Naive thymus-derived CD4-positive, alpha-beta T cell (primary cell): ENCODE data around the gene TNFRSF9. TPM values are rescaled to one million over a fixed set of nuclear protein-coding genes. Genes with fewer than 3 reads are reported as not detected.

ENCODE experiments used
- ATAC-seq: fragments of 150-1000 bp; cut with Tn5 transposase; 2 replicates; pipeline ENCODE4 v1.10.0; 2021; ENCODE audit warnings: mild to moderate bottlenecking, moderate library complexity
- CTCF ChIA-PET: fragments of 350-600 bp; sonication (Branson Sonifier 250); formaldehyde crosslinking; loops from one replicate; lab custom pipeline; 2021; ENCODE audit warnings: antibody characterized with exemption; lab: Charles Lee
- POLR2A ChIA-PET: fragments of 350-600 bp; sonication (Branson Sonifier 250); formaldehyde crosslinking; loops from one replicate; lab custom pipeline; 2021; ENCODE audit warnings: antibody characterized with exemption, inconsistent platforms; lab: Charles Lee
- DNase-seq, 9 donors: peaks; one replicate each; pipeline versions ENCODE4 v3.0.0 to v3.0.0-alpha.2; 2020 to 2022; ENCODE audit warnings: mixed read lengths in 1 of 9
- H3K27ac ChIP-seq: one replicate; pipeline ENCODE4 v1.7.0; 2013; ENCODE audit warnings: mild to moderate bottlenecking, low read depth, low read length, moderate library complexity
- H3K27me3 ChIP-seq, 2 donors: one replicate each; pipeline ENCODE4 v1.7.0; 2013; ENCODE audit warnings: low read length in 2 of 2, mild to moderate bottlenecking in 2 of 2, moderate library complexity in 2 of 2; ENCODE audit not compliant: control insufficient read depth in 2 of 2, insufficient read depth in 2 of 2
- H3K36me3 ChIP-seq, 3 experiments: 1 replicate in 2 of 3; 2 replicates in 1 of 3; pipeline ENCODE4 v1.7.0; 2013; ENCODE audit warnings: low read length in 3 of 3, mild to moderate bottlenecking in 3 of 3, moderate library complexity in 1 of 3; ENCODE audit not compliant: insufficient read depth in 3 of 3, control insufficient read depth in 2 of 3
- H3K4me1 ChIP-seq, 2 donors: one replicate each; pipeline ENCODE4 v1.7.0; 2013; ENCODE audit warnings: low read length in 2 of 2, mild to moderate bottlenecking in 2 of 2, moderate library complexity in 1 of 2; ENCODE audit not compliant: control insufficient read depth in 2 of 2, insufficient read depth in 2 of 2
- H3K4me3 ChIP-seq: 2 replicates; pipeline ENCODE4 v1.7.0; 2013; ENCODE audit warnings: mild to moderate bottlenecking, low read length
- H3K9me3 ChIP-seq, 3 experiments: 1 replicate in 2 of 3; 2 replicates in 1 of 3; pipeline ENCODE4 v1.7.0; 2013; ENCODE audit warnings: low read length in 3 of 3; ENCODE audit not compliant: control insufficient read depth in 2 of 3
- H3K27ac Mint-ChIP-seq, 9 donors: one replicate each; pipeline ENCODE4 v1.8.0; 2020 to 2022; ENCODE audit warnings: mixed read lengths in 9 of 9, mild to moderate bottlenecking in 8 of 9, moderate library complexity in 5 of 9, inconsistent platforms in 2 of 9
- H3K27me3 Mint-ChIP-seq, 5 donors: one replicate each; pipeline ENCODE4 v1.8.0; 2021 to 2022; ENCODE audit warnings: mixed read lengths in 5 of 5, mild to moderate bottlenecking in 1 of 5
- H3K36me3 Mint-ChIP-seq, 5 donors: one replicate each; pipeline ENCODE4 v1.8.0; 2020 to 2022; ENCODE audit warnings: mixed read lengths in 5 of 5, mild to moderate bottlenecking in 3 of 5, inconsistent platforms in 1 of 5
- H3K4me1 Mint-ChIP-seq, 7 donors: one replicate each; pipeline ENCODE4 v1.8.0; 2020 to 2022; ENCODE audit warnings: mixed read lengths in 7 of 7, mild to moderate bottlenecking in 3 of 7, inconsistent platforms in 1 of 7
- H3K4me3 Mint-ChIP-seq, 10 donors: one replicate each; pipeline ENCODE4 v1.8.0; 2020 to 2022; ENCODE audit warnings: mild to moderate bottlenecking in 10 of 10, mixed read lengths in 10 of 10, moderate library complexity in 6 of 10, inconsistent platforms in 2 of 10
- H3K9me3 Mint-ChIP-seq, 11 donors: one replicate each; pipeline ENCODE4 v1.8.0; 2020 to 2022; ENCODE audit warnings: mixed read lengths in 11 of 11, mild to moderate bottlenecking in 4 of 11, inconsistent platforms in 1 of 11, moderate library complexity in 1 of 11
- intact Hi-C, 2 donors: fragments of 100-400 bp; cut with micrococcal nuclease; formaldehyde crosslinking; loops; one replicate each; pipeline ENCODE4 v1.15.1; 2023
- polyA plus RNA-seq, 2 donors: library from polyadenylated mRNA; unstranded; fragments of 300-500 nt; fragmentation: Illumina TruSeq; gene quantifications; one replicate each; pipeline ENCODE4 v1.2.3, GENCODE V29; 2021
- total RNA-seq, 6 experiments: library from RNA in 5 of 6; stranded (reverse) in 5 of 6; gene quantifications; 1 replicate in 5 of 6; 2 replicates in 1 of 6; pipeline ENCODE4 v1.2.3 and lab custom pipeline; 2021 to 2026

Gene TNFRSF9
- total and polyA plus RNA-seq, 7 experiments from 2014 or later: 0.10 to 6.6 (median 0.25) TPM; not detected in 1

DNA sequence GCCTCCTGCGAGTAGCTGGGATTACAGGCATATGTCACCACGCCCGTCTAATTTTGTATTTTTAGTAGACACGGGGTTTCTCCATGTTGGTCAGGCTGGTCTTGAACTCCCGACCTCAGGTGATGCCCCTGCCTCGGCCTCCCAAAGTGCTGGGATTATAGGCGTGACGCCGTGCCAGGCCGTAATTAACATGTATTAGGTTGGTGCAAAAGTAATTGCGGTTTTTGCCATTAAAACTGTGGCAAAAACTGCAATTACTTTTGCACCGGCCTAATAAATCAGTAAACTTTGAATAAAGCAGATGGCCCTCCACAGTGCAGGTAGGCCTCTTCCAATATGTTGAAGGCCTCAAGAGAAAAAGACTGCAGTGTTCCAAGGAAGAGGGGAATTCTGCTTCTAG is 35.4 kb downstream of the TNFRSF9 start:
- DNase-seq: no peak
- no peak overlapping the region for H3K27ac Mint-ChIP-seq
- no peaks in the 10 kb centered on the region for H3K36me3 Mint-ChIP-seq
- Histone ChIP-seq H3K36me3 (no peaks in the 10 kb centered on the region), H3K9me3 (no peaks in the 10 kb centered on the region), H3K4me3 (no peak overlapping the region), H3K27ac (no peak overlapping the region), H3K27me3 (no peaks in the 10 kb centered on the region), H3K4me1 (peaks cover 0 to 4% of the 10 kb centered on the region in 2 donors)
- H3K27me3 Mint-ChIP-seq: peaks cover 0 to 10% (median 0%) of the 10 kb centered on the region in 5 donors
- intact Hi-C loops: no loop called here
- H3K9me3 Mint-ChIP-seq: no peaks in the 10 kb centered on the region
- CTCF ChIA-PET: interaction anchor here (0.6 kb wide), 1 partner anchor 1507 kb away, joined by 3 read pairs; no protein-coding TSS in a partner anchor
- POLR2A ChIA-PET: no interaction called here
- H3K4me3 Mint-ChIP-seq: no peak overlapping the region
- peaks cover 0 to 5% (median 0%) of the 10 kb centered on the region in 7 donors for H3K4me1 Mint-ChIP-seq
- ATAC-seq: no peak

DNA sequence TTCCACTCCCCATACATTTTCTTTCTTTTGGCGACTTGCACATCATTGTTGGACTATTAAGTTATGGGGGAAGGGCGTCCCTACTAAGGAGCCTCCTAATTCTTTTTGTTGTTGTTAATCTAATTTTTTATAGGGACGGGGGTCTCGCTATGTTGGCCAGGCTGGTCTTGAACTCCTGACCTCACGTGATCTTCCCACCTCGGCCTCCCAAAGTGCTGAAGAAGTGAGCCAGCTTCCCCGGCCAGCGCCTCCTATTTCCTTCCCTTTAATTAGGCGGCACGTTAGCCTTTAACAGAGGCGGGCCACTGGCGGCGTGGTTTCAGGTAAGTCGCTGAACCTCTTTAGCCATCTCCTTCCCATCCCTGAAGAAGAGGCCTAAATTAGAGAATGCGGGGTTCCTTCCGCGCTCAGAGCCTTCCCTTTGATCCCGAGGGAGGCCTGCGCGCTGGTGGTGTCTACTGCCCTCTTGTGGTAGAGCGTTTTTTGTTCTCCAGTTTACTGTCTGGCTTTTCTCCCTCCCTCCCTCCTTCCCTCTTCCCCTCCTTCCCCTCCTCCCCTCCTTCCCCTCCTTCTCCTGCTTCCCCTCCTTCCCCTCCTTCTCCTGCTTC is 38.1 kb downstream of the TNFRSF9 start:
- DNase-seq: peak; percentile 23 to 59 (median 48)
- no peaks in the 10 kb centered on the region for H3K9me3 Mint-ChIP-seq
- ChIA-PET CTCF (interaction anchor here (2.1 kb wide), 1 partner anchor 235 kb away, joined by 7 read pairs; no protein-coding TSS in a partner anchor), POLR2A (interaction anchor here (0.5 kb wide), 1 partner anchor 10 kb away, joined by 3 read pairs; no protein-coding TSS in a partner anchor)
- Histone ChIP-seq H3K36me3 (no peaks in the 10 kb centered on the region), H3K9me3 (no peaks in the 10 kb centered on the region), H3K27ac (no peak overlapping the region), H3K4me3 (peak overlapping the region; percentile 50), H3K4me1 (peaks cover 0 to 4% of the 10 kb centered on the region in 2 donors), H3K27me3 (no peaks in the 10 kb centered on the region)
- ATAC-seq: peak; percentile 83
- peaks cover 0 to 12% (median 4%) of the 10 kb centered on the region in 7 donors for H3K4me1 Mint-ChIP-seq
- H3K27ac Mint-ChIP-seq: peak overlapping the region in 2 of 9 donors; percentile 32 to 55
- intact Hi-C loops: loop anchor here (1.0 to 2.0 kb wide), 5 partner anchors 58 to 233 kb away; partner anchors contain the start of gene PARK7 (in 1 of the 2)
- peaks cover 0 to 10% (median 0%) of the 10 kb centered on the region in 5 donors for H3K27me3 Mint-ChIP-seq
- H3K4me3 Mint-ChIP-seq: peak overlapping the region in 9 of 10 donors; percentile 54 to 74 (median 62)
- H3K36me3 Mint-ChIP-seq: no peaks in the 10 kb centered on the region

DNA sequence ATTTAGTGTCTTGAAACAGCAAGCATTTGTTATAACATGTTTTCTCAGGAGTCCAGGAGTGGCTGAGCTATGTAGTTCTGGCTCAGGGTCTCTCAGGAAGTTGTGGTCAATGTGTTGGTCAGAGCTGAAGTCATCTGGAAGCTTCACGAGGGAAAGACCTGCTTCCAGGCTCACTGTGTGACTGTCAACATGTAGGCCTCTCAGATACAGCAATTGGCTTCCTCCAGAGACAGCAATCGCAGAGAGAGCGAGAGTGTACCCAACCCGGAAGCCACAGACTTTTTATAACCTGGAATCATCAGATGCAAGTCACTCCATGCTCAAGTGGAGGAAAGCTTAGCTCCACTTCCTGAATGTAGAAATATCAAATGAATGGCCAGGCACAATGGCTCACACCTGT is 40.9 kb downstream of the TNFRSF9 start:
- intact Hi-C loops: no loop called here
- ATAC-seq (no peak), DNase-seq (no peak)
- CTCF ChIA-PET: interaction anchor here (0.6 kb wide), 1 partner anchor 15 kb away, joined by 5 read pairs; no protein-coding TSS in a partner anchor
- Mint-ChIP-seq H3K36me3 (no peaks in the 10 kb centered on the region), H3K27ac (peak overlapping the region in 1 of 9 donors; percentile 21), H3K4me1 (peaks cover 0 to 12% (median 4%) of the 10 kb centered on the region in 7 donors), H3K9me3 (no peaks in the 10 kb centered on the region), H3K4me3 (no peak overlapping the region), H3K27me3 (peaks cover 0 to 10% (median 0%) of the 10 kb centered on the region in 5 donors)
- Histone ChIP-seq H3K4me3 (no peak overlapping the region), H3K4me1 (peaks cover 0 to 4% of the 10 kb centered on the region in 2 donors), H3K27me3 (no peaks in the 10 kb centered on the region), H3K9me3 (no peaks in the 10 kb centered on the region), H3K27ac (no peak overlapping the region), H3K36me3 (no peaks in the 10 kb centered on the region)
- POLR2A ChIA-PET: no interaction called here

DNA sequence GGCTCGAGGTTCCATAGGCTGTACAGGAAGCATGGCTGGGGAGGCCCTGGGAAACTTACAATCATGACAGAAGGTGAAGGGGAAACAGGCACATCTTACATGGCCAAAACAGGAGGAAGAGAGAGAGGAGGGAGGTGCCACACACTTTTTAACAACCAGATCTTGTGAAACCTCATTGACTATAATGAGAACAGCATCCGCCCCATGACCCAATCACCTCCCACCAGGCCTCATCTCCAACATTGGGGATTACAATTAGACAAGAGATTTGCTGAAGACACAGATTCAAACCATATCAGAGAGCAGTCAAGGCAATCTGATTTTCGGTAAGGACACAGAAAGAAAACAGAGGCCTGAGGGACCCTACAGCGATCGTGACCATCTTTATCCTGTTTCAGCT is 41.7 kb downstream of the TNFRSF9 start:
- Mint-ChIP-seq H3K4me1 (peaks cover 0 to 12% (median 4%) of the 10 kb centered on the region in 7 donors), H3K27me3 (peaks cover 0 to 10% (median 0%) of the 10 kb centered on the region in 5 donors), H3K4me3 (peak overlapping the region in 1 of 10 donors; percentile 48), H3K36me3 (no peaks in the 10 kb centered on the region), H3K27ac (peak overlapping the region in 2 of 9 donors; percentile 26 to 41), H3K9me3 (no peaks in the 10 kb centered on the region)
- DNase-seq (no peak), ATAC-seq (peak; percentile 51)
- ChIA-PET CTCF (no interaction called here), POLR2A (no interaction called here)
- intact Hi-C loops: no loop called here
- no peaks in the 10 kb centered on the region for H3K36me3 ChIP-seq
- H3K27me3 ChIP-seq: no peaks in the 10 kb centered on the region
- peaks cover 0 to 4% of the 10 kb centered on the region in 2 donors for H3K4me1 ChIP-seq
- no peak overlapping the region for H3K27ac ChIP-seq
- no peaks in the 10 kb centered on the region for H3K9me3 ChIP-seq
- no peak overlapping the region for H3K4me3 ChIP-seq

DNA sequence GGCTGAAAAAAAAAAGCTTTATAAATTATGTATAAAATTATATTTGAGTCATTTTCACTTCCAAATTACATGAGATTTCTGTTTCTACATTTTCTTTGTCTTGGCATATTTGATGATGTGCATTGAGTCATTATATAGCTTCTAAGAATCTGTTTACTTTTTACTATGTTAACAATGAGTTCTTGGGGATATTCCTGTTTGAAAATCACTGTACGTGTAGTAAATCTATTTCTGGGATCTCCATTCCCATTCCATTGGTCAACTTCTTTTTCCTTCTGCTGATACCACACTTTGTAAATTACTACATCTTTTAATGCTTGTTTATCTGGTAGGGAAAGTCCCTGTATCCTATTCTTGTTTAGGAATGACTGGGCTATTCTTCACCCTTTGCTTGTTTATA is 43.6 kb downstream of the TNFRSF9 start:
- Mint-ChIP-seq H3K27ac (no peak overlapping the region), H3K36me3 (no peaks in the 10 kb centered on the region), H3K4me3 (no peak overlapping the region), H3K27me3 (peaks cover 0 to 2% (median 0%) of the 10 kb centered on the region in 5 donors), H3K4me1 (peaks cover 0 to 12% (median 0%) of the 10 kb centered on the region in 7 donors), H3K9me3 (no peaks in the 10 kb centered on the region)
- ChIA-PET POLR2A (no interaction called here), CTCF (no interaction called here)
- no peak for ATAC-seq
- intact Hi-C loops: no loop called here
- Histone ChIP-seq H3K27me3 (no peaks in the 10 kb centered on the region), H3K4me3 (no peak overlapping the region), H3K4me1 (no peaks in the 10 kb centered on the region), H3K27ac (no peak overlapping the region), H3K9me3 (no peaks in the 10 kb centered on the region), H3K36me3 (no peaks in the 10 kb centered on the region)
- DNase-seq: no peak

DNA sequence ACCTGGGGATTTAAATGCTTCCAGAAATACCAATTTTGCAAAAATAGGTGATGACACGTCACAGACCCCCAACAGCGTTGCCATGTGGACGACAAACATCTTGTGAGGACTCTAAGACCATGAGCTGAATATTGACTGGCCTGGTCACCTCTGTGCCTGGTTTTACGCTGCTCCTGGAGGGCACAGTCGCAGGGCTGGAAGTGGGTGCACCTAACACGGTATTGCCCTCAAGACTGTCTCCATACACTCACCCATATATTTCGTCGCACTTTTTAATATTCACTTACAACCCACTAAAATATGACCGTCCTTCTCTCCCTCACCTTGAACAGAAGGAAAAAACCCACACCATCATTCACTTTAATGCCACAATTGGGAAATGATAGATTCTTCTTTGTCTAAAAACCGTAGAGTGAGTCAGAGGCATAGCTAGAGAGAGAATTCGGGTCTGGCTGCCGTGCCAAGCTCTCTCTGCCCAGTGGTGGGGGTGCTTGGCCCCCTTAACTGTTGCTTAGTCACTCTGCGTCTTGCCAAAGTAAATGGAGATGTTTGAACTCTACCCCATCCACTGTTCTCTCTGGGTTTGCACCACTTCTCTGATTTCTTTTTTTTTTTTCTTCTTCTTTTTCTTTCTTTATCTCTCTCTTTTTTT is 47.0 kb downstream of the TNFRSF9 start:
- Histone ChIP-seq H3K4me1 (no peaks in the 10 kb centered on the region), H3K9me3 (no peaks in the 10 kb centered on the region), H3K27ac (no peak overlapping the region), H3K4me3 (no peak overlapping the region), H3K27me3 (no peaks in the 10 kb centered on the region), H3K36me3 (no peaks in the 10 kb centered on the region)
- peaks cover 0 to 3% (median 0%) of the 10 kb centered on the region in 5 donors for H3K36me3 Mint-ChIP-seq
- H3K27me3 Mint-ChIP-seq: peaks cover 0 to 13% (median 6%) of the 10 kb centered on the region in 5 donors
- H3K9me3 Mint-ChIP-seq: peaks cover 0 to 2% (median 0%) of the 10 kb centered on the region in 11 donors
- peaks cover 0 to under 1% (median 0%) of the 10 kb centered on the region in 7 donors for H3K4me1 Mint-ChIP-seq
- ATAC-seq (no peak), DNase-seq (no peak)
- POLR2A ChIA-PET: interaction anchor here (1.0 kb wide), 1 partner anchor 8 kb away, joined by 3 read pairs; no protein-coding TSS in a partner anchor
- no peak overlapping the region for H3K4me3 Mint-ChIP-seq
- CTCF ChIA-PET: no interaction called here
- intact Hi-C loops: no loop called here
- H3K27ac Mint-ChIP-seq: no peak overlapping the region
